MV-4-11 (cell line): Measurements from ENCODE around the gene DNAJC25.
"Not testable (repeated sequence)": the region's sequence is repeated elsewhere in the genome, so short reads cannot be mapped to it uniquely, and the experiment has no call there.

ENCODE experiments used
- DNase-seq: peaks from one replicate; lab custom pipeline; 2025; lab: John Stamatoyannopoulos, UW

Gene DNAJC25

DNA sequence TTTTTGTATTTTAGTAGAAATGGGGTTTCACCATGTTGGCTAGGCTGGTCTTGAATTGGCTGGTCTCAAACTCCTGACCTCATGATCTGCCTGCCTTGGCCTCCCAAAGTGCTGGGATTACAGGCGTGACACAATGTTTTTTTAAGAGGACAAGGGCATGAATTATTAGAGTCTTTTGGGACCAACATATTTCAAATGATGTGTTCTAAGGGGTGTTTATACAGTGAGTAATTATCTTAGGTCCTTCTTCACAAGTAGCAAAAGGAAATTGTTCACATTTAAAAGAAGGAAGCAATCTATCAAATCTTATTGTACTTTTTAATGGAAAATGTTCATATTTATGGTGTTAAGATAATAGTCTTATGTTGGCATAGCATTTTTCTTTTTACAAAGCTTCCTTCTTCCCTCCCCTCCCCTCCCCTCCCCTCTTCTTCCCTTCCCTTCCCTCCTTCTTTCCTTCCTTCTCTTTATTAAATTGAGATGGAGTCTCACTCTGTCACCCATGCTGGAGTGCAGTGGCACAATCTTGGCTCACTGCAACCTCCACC, 37.0 kb downstream of the DNAJC25 start:
- no peak for DNase-seq

DNA sequence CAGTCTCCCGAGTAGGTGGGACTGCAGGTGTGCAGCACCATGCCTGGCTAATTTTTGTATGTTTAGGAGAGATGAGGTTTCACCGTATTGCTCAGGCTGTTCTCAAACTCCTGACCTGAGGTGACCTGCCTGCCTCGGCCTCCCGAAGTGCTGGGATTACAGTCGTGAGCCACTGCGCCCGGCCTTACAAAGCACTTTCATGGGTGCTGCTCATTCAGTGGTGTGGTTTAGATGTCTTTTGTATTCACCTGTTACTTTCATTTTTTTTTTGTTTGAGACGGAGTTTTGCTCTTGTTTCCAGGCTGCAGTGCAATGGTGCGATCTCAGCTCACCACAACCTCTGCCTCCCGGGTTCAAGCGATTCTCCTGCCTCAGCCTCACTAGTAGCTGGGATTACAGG, 37.5 kb downstream of the DNAJC25 start:
- not testable (repeated sequence) for DNase-seq

DNA sequence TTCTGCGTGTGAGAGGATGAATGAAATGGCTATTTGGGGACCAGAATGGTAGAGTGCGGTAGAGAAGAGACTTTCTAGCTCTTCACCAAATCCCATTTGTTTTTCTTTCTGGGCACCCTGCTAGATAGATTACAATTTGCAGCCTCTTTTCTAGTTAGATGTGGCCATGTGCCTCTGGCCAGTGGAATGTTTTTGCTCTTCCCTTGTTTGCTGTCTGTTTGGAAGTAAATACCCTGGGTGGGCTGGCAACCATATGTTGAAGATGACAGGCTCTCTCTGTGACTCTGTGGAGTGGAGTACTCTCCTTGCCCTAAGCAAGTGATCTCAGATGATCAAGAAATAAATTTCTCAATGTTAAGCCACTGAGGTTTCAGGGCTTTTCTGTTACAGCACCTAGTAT, 43.2 kb downstream of the DNAJC25 start:
- no peak for DNase-seq

DNA sequence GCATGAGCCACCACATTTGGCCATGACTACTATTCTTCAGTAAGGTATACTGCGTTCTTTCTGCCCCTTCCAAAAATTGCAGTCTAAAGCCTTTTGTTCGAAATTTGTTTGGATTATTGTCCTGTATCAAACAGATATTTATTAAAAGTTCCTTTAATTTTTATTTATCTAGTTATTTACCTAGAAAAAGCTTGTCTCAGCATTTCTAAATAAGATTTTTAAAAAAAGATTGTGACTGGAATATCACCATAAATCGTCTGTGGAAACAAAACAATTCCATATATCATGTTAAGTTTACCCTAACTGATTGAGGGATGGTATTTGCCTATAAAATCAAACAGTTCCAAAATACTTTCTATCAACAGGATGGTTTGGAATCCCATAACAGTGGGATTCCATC, 45.0 kb downstream of the DNAJC25 start:
- no peak for DNase-seq

DNA sequence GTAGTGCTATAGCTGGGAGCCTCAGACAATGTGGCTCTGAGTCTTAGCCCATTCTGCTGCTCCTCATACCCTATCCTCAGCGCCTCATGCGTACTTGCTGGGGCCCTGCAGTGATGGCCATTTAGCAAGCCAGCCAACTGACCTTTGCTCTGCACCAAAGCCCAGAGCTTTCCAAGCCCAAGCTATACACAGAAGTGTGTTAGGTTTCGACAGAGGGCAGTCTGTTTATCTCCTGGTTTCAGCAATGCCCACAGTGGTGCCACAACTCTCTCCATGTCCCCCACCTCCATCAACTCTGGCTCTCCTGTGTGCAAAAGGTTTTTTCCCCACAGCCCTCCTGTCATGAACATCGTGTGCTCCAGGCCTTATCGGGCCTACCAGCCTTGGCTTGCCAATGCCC, 47.2 kb downstream of the DNAJC25 start:
- no peak for DNase-seq

DNA sequence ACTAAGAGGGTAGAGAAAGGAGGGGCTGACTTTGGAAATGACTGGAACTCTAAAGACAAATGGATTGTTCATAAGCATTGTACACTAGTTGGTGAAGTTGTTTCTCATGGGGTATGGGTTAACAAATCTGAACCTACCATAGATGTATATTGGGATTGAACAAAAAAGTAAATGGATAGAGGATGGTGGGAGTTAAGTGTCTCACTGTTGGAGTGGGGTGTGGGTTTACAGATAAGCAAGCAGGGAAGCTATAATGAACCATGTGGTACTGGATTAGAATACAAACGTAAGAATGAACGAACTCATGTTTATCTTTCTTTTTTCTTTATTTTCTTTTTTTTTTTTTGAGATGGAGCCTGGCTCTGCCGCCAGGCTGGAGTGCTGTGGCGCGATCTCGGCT, 48.1 kb downstream of the DNAJC25 start:
- no peak for DNase-seq

DNA sequence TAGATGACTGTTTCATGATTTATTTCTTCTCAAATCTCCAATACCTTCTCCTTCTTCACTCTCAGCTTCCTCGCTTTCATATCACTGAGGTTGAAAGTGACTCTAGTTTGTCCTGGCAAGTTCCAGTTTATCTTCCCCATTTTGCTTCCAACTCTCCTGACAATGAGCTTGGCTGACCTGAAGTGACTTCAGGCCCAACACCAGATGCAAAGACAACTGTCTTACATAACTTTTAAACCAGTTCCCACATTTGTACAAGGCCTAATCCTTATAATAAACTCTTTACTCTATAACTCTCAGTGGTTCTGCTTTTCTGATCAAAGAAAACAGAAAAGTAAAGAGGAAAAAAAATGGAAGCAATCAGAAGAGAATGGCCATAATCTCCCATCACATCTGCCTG, 52.3 kb downstream of the DNAJC25 start:
- DNase-seq = peak; percentile 88

DNA sequence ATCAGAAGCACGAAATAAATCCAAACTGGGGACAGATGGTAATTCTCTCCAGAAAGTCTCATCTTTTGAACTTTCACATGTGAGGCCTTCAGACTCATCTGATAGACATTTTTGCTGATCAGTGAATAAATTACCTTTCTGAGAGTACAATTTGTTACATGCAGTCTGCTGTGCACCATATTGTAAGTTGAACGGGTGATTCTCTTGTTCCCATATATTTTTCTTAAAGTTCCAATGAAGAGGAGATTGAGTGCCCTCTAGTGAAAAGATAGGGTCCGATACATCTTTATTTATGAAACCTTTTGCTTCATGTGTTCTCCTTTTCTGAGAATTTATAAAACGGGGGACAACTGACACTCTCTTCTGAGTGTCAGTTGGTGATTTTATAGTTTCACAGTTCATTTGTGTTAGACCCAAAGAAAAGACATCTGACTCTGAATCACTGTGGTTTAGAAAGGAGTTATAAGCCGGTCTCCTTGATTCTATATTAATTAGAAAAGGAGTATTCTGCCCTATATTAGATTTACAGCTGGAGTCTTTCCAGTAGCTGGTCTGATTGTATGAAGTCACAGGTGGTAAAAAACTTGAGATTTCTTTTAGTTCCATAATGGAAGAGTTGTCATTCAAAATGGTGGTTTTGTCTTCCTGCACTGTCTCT, 60.7 kb downstream of the DNAJC25 start:
- DNase-seq = peak; percentile 69

DNA sequence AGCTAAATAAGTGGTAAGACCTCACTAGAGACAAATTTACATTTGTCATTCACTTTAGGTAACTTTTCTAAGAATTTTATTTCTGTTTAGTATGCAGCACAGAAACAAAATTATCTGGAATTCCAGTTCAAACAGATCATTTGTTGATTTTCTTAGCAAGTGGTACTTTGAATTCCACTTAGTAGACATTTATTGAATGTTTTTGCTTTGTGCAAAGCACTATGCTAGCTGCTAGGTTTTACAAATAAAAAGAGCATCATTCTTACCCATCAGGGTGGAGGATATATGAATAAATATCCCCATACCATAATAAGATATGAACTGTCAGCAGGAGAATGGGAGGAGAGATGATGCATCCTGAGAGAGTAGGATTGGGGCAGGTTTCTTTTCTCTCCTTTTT, 65.7 kb downstream of the DNAJC25 start:
- DNase-seq = no peak

DNA sequence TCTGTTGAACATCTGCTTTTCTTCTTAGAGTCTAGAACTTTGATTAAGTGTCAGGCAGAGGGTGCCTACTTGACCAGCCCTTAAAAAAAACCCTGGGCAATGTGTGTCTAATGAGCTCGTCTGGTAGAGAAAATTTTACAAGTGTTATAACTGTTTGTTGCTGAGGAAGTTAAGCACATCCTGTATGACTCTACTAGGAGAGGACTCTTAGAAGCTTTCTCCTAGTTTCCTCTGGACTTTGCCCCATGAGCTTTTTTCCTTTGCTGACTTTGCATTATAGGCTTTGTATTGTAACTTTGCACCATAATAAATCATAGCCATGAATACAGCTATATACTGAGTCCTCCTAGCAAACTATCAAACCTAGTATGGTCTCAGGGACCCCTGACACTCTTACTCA, 69.6 kb downstream of the DNAJC25 start:
- DNase-seq = no peak
